RPMI7951 (cell line): ENCODE data around the gene MARF1. TPM values are rescaled to one million over a fixed set of nuclear protein-coding genes. Genes with fewer than 3 reads are reported as not detected.
A peak's percentile ranks its signal among the peaks of the same experiment; 100 is the strongest.
"Not testable (repeated sequence)": the region's sequence is repeated elsewhere in the genome, so short reads cannot be mapped to it uniquely, and the experiment has no call there.

Source experiments
- DNase-seq: peaks from one replicate; pipeline ENCODE4 v3.0.0-alpha.2; 2012; ENCODE audit warnings: low read depth
- total RNA-seq: library from RNA; depleted of rRNA; stranded (reverse); fragments of >200 nt; shearing (Covaris generic); gene quantifications from 2 replicates; pipeline ENCODE4 v1.2.3, GENCODE V29; 2014

The MARF1 gene
- total RNA-seq, 1 experiment from 2014 or later: 11.9 TPM

GRCh38 chr16:15599303-15600070 is 43.5 kb downstream of the MARF1 start:
- peak; percentile 75 for DNase-seq

DNA sequence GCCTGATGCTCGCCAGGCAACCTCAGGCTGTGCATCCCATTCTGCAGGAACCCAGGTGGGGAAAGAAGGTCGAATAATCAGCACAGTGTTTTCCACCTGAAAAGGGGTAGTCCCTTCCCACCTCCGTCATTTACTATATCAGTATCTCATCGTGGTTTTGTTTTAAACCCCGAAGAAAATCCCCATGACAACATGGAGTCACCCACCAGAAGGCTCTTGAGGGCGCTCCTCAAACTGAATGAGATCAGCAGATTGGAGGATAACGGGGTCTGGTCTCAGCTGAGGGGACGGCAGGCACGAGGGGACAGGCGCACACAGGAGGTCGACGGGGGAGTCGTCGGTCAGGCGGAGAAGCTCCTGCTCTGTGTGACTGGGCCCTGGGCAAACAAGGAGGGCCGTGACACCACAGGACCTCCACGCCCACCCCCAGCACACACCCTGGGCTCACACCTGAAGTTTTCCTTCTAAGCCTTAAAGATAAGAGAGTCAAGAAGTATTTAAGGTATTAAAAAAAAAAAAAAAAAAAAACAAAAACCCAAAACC is 44.2 kb downstream of the MARF1 start:
- DNase-seq: no peak

DNA sequence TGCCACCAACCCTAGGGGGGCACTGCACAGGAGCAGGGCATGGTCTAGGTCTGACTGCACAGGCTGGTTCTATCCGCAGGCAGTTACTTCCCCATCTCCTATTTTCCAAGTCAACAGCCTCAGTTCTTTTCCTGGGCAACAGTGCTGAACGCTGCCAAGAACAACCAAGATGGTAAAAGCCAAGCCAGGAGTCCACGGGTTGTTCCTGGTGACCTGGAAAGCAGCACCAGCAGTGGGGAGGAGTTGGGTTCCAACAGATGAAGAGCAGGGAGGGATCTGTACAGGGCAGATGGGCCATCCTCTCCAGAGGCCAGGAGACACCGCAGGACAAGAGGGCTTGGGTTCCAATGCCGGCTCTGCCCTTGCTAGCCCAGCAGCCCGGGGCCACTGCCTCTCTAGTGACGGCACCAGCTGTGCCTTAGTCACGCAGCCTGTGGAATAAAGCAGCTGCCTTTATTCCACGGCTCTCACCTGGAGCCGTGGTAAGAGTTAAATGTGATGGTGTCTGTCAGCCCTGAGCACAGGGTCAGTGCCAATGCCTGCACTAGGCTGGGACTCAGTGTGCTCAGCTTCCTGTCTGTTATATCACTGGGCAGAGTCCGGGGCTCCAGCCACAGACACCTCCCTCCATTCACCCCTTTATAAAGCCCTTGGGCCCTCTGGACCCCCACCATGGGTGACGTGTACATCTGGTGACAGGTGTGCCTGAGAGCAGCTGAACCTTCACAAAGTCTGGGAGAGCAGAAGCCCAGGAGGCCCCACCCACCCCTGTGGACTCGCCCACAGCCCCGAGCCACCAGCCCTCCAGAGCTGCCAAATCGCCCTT is 44.9 kb downstream of the MARF1 start:
- no peak for DNase-seq

DNA sequence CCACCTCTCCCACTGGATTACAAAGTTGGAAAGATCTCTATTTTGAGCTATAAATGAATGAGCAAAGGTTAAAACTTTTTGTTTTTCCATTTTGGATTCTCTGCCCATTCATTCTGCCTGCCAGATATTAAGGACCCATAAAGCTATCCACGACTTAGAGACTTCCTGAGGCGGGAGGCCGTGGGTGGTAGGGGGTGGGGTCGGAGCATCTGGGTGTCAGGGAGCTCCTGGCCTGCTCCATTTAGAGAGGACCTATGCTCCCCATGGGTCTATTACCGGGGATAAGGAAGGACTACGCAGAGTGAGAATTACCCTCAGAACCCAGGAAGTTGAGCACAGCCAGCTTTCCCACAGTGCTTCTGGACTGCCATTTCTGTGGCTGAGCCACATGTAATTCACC is 45.8 kb downstream of the MARF1 start:
- DNase-seq: no peak

DNA sequence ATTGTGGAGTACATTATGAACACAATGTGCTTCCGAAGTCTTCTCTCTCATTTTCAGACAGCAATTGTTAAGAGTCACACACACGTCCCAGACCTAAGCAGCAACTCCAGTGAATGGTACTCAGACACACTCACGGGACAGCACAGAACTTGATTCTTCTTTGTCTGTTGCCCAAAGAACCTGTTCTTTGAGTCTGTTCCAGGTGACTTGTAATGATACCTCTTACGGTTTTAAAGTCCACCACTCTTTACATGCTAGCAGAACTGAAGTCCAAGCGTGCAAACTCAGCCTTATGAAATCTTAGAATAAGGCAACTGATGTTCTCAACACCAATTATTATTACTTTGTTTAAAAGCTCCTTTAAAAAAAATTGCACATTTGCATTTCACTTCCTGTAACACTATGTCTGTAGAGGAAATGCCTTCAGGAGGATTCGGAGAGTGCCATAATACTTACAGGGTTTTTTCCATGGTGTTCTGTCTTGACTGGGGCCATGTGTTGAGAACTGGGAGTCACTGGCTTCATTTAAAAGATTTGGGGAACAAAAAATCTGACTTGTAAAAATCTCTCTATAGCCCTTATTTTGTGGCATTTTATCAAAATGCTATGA is 48.1 kb downstream of the MARF1 start:
- no peak for DNase-seq

DNA sequence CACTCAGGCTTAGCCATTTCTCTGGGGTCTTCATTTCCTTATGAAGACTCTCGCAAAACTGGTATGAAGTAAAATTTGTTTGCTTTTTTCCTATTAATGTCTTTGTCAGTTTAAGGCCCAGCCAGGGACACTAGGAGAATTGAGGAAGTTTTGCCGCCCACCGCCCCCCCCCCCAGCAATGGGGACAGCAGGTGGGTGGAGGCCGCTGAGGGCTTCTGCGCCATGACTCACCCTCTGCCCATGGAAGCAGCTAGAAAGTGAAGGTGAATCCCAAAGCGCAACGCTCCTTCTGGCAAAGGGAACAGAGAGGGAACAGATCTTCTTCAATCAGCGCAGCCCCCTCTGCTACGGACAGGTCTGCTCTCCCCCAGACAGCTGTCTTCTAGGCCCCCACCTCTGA is 49.7 kb downstream of the MARF1 start:
- DNase-seq: no peak

GRCh38 chr16:15592324-15592723 is 50.6 kb downstream of the MARF1 start:
- no peak for DNase-seq

- DNase-seq: no peak
Observed at GRCh38 chr16:15587152-15587825, 55.7 kb downstream of the MARF1 start.

- DNase-seq: no peak
Observed at GRCh38 chr16:15586716-15587115, 56.2 kb downstream of the MARF1 start.

GRCh38 chr16:15585956-15586355 is 57.0 kb downstream of the MARF1 start:
- DNase-seq: no peak

GRCh38 chr16:15583526-15583925 is 59.4 kb downstream of the MARF1 start:
- no peak for DNase-seq

- no peak for DNase-seq
Observed at GRCh38 chr16:15581127-15581815, 61.7 kb downstream of the MARF1 start.

- DNase-seq: no peak
Observed at GRCh38 chr16:15578824-15579223, 64.1 kb downstream of the MARF1 start.

DNA sequence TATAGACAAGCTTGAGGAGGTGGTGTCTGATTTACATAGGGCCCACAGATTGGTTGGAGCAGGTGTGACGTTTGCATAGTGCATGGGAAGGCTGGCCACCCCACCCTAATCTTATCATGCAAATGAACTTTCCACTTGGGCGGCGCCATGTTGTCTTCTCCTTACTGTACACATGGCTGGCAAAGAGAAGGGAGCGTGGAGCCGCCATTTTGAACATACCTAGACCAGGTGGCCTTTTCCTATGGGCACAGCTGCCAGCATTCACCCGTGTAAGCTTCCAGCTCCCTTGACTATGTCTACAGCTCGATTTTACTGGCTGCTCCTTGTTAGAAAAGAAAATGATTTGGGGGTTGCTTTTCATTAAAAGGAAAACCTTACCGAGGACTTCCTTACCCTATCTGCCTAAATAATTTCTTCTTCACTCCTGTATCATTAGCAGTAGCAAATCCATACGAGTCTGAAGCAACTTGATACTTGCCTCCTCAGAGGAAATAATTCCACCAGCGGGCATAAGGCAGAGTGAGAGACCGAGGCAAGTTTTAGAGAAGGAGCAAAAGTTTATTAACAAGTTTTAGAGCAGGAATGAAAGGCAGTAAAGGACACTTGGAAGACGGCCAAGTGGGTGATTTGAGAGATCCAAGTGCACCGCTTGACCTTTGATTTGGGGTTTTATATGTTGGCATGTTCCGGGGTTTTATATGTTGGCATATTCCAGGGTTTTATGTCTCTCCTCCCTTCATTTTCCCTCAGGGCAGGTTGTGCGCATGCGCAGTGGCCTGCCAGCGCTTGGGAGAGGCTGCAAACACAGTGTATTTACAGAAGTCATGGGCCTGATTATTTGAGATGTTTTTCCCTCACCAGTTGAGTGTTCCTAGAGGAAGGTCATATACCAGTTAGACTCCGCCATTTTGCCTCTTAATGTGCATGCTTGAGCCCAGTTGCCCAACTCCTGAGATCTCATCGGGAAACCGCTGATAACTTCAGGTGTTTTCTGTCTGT is 65.7 kb downstream of the MARF1 start:
- peak; percentile 97 for DNase-seq

DNA sequence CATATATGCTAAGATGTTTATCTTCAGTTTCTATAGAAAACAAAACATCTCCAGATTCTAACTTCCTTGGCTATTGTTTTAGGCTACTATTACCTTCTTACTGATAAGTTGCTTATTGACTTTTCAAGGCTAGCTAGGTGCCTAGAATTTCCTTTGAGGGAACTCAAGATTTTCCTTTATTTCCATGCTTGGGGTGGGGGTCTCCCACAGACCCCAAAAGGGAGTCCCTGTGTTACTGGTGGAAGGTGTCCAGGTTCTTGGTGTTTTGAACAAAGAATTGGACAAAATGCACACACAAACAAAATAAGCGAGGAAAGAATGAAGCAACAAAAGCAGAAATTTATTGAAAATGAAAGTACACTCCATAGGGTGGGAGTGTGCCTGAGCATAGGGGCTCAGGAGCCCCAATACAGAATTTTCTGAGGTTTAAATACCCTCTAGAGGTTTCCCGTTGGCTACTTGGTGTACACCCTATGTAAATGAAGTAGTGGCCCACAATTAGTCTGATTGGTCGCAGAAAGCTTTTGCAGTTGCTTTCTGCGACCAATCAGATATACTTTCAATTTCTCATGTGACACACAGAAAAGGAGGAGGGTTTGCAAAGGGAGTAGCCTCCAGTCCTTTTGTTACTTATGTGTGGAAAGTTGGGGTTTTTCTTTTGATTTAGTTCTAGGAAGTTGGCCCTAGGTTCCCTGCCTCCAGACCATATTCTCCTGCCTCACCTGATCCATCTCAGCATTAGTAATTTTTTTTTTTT is 67.5 kb downstream of the MARF1 start:
- DNase-seq: peak; percentile 29

- no peak for DNase-seq
Observed at GRCh38 chr16:15574614-15574948, 68.4 kb downstream of the MARF1 start.

DNA sequence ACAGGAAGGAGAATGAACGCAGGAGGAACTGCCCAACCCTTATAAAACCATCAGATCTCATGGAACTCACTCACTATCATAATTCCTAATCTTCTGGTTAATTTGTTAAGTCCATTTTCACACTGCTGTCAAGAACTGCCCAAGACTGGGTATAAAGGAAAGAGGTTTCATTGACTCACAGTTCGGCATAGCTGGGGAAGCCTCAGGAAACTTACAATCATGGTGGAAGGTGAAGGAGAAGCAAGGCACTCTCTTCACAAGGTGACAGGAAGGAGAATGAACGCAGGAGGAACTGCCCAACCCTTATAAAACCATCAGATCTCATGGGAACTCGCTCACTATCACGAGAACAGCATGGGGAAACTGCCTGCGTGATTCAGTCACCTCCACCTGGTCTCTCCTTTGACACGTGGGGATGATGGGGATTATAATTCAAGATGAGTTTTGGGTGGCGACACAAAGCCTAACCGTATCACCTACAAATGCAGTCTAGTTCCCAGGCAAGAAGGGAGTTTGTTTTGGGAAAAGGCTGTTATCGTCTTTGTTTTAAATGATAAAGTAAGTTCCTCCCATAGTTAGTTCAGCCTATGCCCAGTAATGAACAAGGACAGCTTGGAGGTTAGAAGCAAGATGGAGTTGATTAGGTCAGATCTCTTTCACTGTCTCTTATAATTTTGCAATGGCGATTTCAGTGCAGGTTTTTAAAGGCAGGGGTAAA is 68.9 kb downstream of the MARF1 start:
- not testable (repeated sequence) for DNase-seq

- peak; percentile 35 for DNase-seq
Observed at GRCh38 chr16:15573274-15573895, 69.6 kb downstream of the MARF1 start.
